Right atrium auricular region (tissue), 2 donors: Measurements from ENCODE around the gene PXK. TPM values are rescaled to one million over a fixed set of nuclear protein-coding genes. Genes with fewer than 3 reads are reported as not detected.

ENCODE experiments used
- DNase-seq: peaks from one replicate; pipeline ENCODE4 v3.0.0-alpha.2; 2019; ENCODE audit warnings: low spot score
- H3K27ac ChIP-seq, 2 donors: fragments of 200-600 bp; sonication (generic); 1 replicate in 1 of 2; 2 replicates in 1 of 2; pipeline ENCODE4 v1.5.1; 2016 to 2019
- H3K27me3 ChIP-seq, 2 donors: fragments of 200-600 bp; sonication (generic); one replicate each; pipeline versions ENCODE4 v1.5.1 to v1.6.0; 2017 to 2019
- H3K36me3 ChIP-seq: fragments of 200-600 bp; sonication (generic); one replicate; pipeline ENCODE4 v1.5.1; 2016
- H3K4me1 ChIP-seq, 2 donors: fragments of 200-600 bp; sonication (generic); one replicate each; pipeline versions ENCODE4 v1.5.1 to v1.6.0; 2017 to 2019
- H3K4me3 ChIP-seq, 2 donors: fragments of 200-600 bp; sonication (generic); 1 replicate in 1 of 2; 2 replicates in 1 of 2; pipeline ENCODE4 v1.5.1; 2017 to 2019; ENCODE audit warnings: mild to moderate bottlenecking in 1 of 2, moderate library complexity in 1 of 2
- H3K9me3 ChIP-seq, 2 donors: fragments of 200-600 bp; sonication (generic); one replicate each; pipeline ENCODE4 v1.5.1; 2019
- CTCF ChIP-seq, 2 donors: fragments of 200-600 bp; sonication (generic); IDR thresholded peaks; one replicate each; pipeline ENCODE4 v1.5.1; 2019; ENCODE audit warnings: antibody characterized with exemption in 2 of 2
- total RNA-seq, 2 donors: library from RNA; depleted of rRNA; stranded (reverse); fragments of >200 nt; gene quantifications; one replicate each; pipeline ENCODE4 v1.1.0, GENCODE V29; 2016

The PXK gene
- total RNA-seq, 2 donors from 2014 or later, result 18.3 to 22.5 TPM

- no peak overlapping the region for H3K4me3 ChIP-seq
Measured at GRCh38 chr3:58291671-58292338, 40.9 kb upstream of the PXK start.

DNA sequence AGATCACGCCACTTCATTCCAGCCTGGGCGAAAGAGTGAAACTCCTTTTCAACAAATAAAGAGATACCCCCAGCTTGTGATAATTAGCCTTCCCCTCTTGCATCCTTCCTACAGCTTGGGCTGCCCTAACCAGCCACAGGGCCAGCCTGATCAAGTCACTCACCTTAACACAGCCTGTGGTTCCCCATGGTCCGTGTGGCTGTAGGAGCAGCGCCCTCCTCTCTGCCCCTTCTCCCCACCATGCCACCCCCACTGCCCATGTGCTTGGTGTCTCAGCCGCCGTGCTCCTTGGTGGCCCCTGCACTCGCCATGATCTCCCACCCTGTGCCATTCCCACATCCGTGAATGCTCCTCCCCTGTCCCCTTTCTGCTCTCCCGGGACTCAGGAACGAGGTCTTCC lies 39.8 kb upstream of the PXK start:
- TF ChIP-seq CTCF (IDR thresholded peaks at IDR 0.05), result no peak
- no peak for DNase-seq
- Histone ChIP-seq H3K27ac (no peak overlapping the region), H3K4me1 (peaks cover 0 to 5% of the 10 kb centered on the region in 2 donors), H3K36me3 (no peaks in the 10 kb centered on the region), H3K27me3 (no peaks in the 10 kb centered on the region), H3K9me3 (no peaks in the 10 kb centered on the region), H3K4me3 (no peak overlapping the region)

More at GRCh38 chr3:58291671-58292338, 40.9 kb upstream of the PXK start:
- DNase-seq, result no peak
- Histone ChIP-seq H3K27ac (no peak overlapping the region), H3K36me3 (no peaks in the 10 kb centered on the region), H3K9me3 (no peaks in the 10 kb centered on the region), H3K4me1 (peaks cover 0 to 10% of the 10 kb centered on the region in 2 donors), H3K27me3 (no peaks in the 10 kb centered on the region)
- no peak for TF ChIP-seq CTCF (IDR thresholded peaks at IDR 0.05)

DNA sequence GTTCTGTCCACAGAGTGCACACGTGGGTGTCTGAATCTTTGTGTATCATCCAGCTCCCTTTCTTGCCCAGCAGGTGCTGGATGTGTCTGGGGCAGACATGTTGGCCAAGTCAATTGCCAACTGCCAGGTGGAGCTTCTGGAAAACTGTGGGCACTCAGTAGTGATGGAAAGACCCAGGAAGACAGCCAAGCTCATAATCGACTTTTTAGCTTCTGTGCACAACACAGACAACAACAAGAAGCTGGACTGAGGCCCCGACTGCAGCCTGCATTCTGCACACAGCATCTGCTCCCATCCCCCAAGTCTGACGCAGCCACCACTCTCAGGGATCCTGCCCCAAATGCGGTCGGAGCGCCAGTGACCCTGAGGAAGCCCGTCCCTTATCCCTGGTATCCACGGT lies 39.2 kb upstream of the PXK start:
- Histone ChIP-seq H3K36me3 (no peaks in the 10 kb centered on the region), H3K4me3 (no peak overlapping the region), H3K27me3 (no peaks in the 10 kb centered on the region), H3K27ac (no peak overlapping the region), H3K4me1 (no peaks in the 10 kb centered on the region), H3K9me3 (no peaks in the 10 kb centered on the region)
- no peak for DNase-seq
- no peak for TF ChIP-seq CTCF (IDR thresholded peaks at IDR 0.05)

DNA sequence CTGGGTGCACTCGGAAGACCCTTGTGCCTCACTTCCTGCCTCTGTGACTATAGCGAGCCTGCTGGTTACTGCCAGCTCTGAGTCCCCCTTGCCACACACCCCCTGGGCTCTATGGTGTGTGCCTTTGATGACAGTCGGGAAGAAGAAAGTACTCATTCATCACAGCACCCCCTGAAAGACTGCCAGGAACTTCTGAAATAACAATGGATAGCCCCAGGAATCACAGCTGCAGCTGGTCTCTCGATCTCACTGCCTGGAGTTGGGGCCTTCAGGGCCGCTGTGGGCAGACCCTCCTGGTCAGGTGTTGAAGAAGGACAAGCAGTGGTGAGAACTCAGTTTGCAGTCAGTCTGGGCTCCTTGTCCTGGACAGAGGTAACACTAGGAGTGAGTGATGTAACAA lies 36.4 kb upstream of the PXK start:
- no peaks in the 10 kb centered on the region for H3K36me3 ChIP-seq
- no peaks in the 10 kb centered on the region for H3K27me3 ChIP-seq
- no peak for TF ChIP-seq CTCF (IDR thresholded peaks at IDR 0.05)
- H3K4me1 ChIP-seq, result no peaks in the 10 kb centered on the region
- H3K4me3 ChIP-seq, result no peak overlapping the region
- H3K9me3 ChIP-seq, result no peaks in the 10 kb centered on the region
- no peak overlapping the region for H3K27ac ChIP-seq
- DNase-seq, result no peak

DNA sequence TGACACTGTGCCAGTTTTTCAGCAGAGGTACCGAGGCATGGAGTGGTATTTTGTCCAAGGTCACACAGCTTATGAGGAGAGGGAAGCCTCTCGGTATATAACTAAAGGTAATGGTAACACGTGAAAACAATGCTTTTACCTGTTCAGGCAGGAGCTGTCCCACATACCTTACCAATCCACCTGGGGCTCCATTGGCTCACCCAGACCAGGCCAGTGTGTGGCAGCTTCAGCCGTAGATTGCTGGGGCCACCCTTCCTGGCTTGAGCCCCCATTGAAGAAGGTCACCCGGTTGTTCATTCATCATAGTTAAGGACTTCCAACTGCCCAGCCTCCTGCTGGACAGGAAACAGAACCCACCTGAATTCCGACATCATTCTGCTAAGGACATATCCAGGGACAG lies 35.8 kb upstream of the PXK start:
- Histone ChIP-seq H3K4me1 (no peaks in the 10 kb centered on the region), H3K4me3 (no peak overlapping the region), H3K36me3 (no peaks in the 10 kb centered on the region), H3K9me3 (no peaks in the 10 kb centered on the region), H3K27ac (no peak overlapping the region), H3K27me3 (no peaks in the 10 kb centered on the region)
- no peak for DNase-seq
- TF ChIP-seq CTCF (IDR thresholded peaks at IDR 0.05), result no peak

- H3K4me1 ChIP-seq, result no peaks in the 10 kb centered on the region
- H3K4me3 ChIP-seq, result no peak overlapping the region
- no peak for DNase-seq
- no peak for TF ChIP-seq CTCF (IDR thresholded peaks at IDR 0.05)
- H3K27me3 ChIP-seq, result no peaks in the 10 kb centered on the region
- no peaks in the 10 kb centered on the region for H3K9me3 ChIP-seq
- no peaks in the 10 kb centered on the region for H3K36me3 ChIP-seq
- no peak overlapping the region for H3K27ac ChIP-seq
Measured at GRCh38 chr3:58298190-58298589, 34.5 kb upstream of the PXK start.
